LNCAP (cell line): Measurements from ENCODE around the gene SBF2.

Experiments
- CTCF ChIP-seq: fragments of 450-650 bp; IDR thresholded peaks from 2 replicates; pipeline ENCODE4 v1.5.1; 2017; ENCODE audit warnings: mild to moderate bottlenecking

The SBF2 gene

DNA sequence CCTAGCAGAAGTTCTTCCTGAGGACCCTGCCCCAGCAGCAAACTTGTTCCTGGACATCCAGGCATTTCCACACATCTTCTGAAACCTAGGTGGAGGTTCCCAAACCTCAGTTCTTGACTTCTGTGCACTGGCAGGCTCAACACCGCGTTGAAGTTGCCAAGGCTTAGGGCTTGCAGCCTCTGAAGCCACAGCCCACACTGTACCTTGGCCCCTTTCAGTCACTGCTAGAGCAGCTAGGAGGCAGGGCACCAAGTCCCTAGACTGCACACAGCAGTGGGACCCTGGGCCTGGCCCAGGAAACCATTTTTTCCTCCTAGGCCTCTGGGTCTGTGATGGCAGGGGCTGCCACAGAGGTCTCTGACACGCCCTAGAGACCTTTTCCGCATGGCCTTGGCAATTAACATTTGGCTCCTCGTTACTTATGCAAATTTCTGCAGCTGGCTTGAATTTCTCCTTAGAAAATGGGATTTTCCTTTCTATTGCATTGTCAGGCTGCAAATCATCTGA lies 159.0 kb downstream of the SBF2 start:
- no peak for TF ChIP-seq CTCF

DNA sequence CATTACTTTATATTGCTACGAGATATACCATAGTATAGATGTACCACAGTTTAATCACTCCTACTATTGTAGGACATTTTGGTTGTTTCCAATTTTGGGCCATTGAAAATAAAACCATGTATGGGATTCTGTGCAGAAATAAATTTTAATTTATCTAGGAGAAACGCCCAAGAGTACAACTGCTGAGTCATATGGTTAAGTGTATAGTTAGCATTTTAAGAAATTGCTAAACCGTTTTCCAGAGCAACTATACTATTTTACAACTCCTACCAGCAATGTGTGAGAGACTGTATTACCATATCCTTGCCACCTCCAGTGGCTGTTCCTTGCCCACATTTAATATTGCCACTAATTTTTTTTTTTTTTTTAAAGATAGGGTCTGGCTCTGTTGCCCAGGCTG lies 163.1 kb downstream of the SBF2 start:
- TF ChIP-seq CTCF, result no peak

GRCh38 chr11:10125522-10126133 lies 168.4 kb downstream of the SBF2 start:
- TF ChIP-seq CTCF, result no peak

DNA sequence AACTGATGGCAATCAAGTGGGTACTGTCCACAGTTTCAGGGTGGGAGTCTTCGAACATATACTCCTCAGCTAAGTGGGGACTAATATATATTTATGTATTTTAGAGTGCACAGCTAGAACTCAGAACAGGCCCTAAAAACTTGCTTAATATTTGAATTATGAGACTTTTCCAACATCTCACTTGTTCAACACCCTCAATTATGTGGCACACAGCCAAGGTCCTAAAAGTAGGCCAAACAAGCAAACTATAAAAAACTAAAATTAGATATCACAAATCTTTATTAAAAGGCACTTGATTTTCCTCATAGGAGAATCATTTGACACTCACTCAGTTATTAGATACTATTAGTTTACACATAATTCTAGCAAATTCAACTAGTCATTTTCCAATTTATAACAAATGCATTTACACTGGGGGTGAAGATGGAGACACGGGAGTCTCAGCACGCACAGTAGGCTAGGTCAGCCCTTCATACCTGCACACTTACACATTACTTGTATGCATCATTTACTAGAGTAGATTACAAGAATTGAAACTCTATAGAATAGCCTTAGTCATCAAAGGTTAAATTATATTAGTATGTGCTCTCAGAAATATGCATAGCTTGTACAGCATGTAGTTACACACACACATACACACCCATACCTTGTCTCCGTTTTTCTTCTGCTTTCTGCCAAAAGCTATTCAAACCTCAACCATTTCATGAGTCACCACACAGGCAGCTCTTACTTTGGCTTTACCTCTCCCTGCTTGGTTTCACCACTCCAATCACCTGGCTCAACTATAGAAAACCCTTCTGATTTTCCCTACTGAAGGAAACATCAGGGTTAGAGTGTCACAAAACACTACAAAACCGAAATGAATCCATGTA lies 171.5 kb downstream of the SBF2 start:
- TF ChIP-seq CTCF, result no peak

DNA sequence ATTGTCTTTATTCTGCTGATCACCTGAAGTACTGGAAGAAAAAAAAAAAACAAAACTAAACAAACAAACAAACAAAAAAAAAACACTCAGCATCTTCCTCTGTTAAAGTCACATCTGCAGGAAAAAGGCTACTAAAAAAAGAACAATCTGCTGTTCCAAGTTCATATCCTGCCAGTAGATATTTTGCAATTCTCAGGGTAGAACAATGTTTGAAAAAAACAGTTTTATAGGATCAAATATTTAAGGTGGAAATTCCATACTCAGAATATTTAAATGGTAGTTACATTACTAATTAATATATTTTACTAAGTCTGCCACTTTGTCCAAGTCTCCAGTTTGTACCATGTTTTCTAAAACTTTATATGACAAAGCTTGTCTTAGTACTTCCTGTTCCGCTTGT lies 175.2 kb downstream of the SBF2 start:
- no peak for TF ChIP-seq CTCF

DNA sequence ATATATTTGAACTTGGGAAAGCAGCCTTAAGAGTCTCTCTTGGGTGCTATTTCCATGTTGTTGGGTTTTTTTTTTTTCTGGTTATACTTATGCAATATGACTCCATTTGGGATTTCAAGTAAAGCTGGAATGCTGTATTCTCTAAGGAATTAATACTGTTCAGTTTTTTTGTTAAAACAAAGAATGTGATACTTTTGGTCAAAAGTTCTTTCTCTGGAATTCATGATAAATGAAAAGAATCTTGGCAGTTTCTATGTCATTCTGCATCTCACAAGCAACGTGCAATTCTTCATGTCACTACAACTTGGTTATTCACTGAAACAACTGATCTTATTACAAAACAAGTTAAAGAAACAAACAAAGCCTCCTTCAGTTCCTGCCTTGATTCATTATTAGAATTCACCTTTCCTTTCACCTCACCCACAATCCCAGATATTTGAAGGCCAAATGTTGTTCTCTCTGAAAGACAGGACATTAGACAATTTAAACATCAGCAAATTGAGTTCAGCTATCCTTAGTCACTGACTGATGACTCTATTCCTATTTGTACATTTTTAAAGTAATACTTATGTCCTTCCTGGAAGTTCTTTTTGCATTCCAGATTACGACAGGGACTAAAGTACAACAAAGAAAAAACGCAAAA lies 176.2 kb downstream of the SBF2 start:
- TF ChIP-seq CTCF, result no peak

- no peak for TF ChIP-seq CTCF
Measured at GRCh38 chr11:10116588-10116987, 177.4 kb downstream of the SBF2 start.
